ENCODE results near the gene SLC6A20. TPM values are rescaled to one million over a fixed set of nuclear protein-coding genes. Genes with fewer than 3 reads are reported as not detected.

Gene SLC6A20
- polyA plus RNA-seq, 1 donor (not counting 4 experiments of a cell fraction or from before 2014, with no cell fraction given): 0.34 TPM

- H3K4me3 ChIP-seq (ENCODE audit: control insufficient read depth in 2 of 3, extremely low read depth in 1 of 3, insufficient read depth in 2 of 3, low read depth in 1 of 3, low read length in 3 of 3): no peak overlapping the region
- H3K79me2 ChIP-seq (ENCODE audit: control insufficient read depth, insufficient read depth, low read length): no peaks in the 10 kb centered on the region
- no peaks in the 10 kb centered on the region for H4K20me1 ChIP-seq (ENCODE audit: control insufficient read depth, extremely low read depth, insufficient read depth, low read length)
- H3K27ac ChIP-seq (ENCODE audit: control insufficient read depth, insufficient read depth, low read length): no peak overlapping the region
- H3K9me3 ChIP-seq (ENCODE audit: control insufficient read depth, low read depth, low read length): no peaks in the 10 kb centered on the region
- no peaks in the 10 kb centered on the region for H3K4me1 ChIP-seq (ENCODE audit: control insufficient read depth, extremely low read depth, insufficient read depth, low read length)
- TF ChIP-seq CTCF (optimal IDR thresholded peaks at IDR 0.05 in 1 of 3, IDR thresholded peaks at IDR 0.05 in 1 of 3, conservative IDR thresholded peaks at IDR 0.05 in 1 of 3; ENCODE audit: extremely low read depth in 1 of 3, insufficient read depth in 2 of 3, low read length in 3 of 3) (no peak), EZH2 (IDR thresholded peaks at IDR 0.05; ENCODE audit: low read length) (no peak)
- DNase-seq (ENCODE audit: low read depth, low spot score) (no peak), FAIRE-seq (no peak)
- H2AFZ ChIP-seq (ENCODE audit: control insufficient read depth, low read length): no peak overlapping the region
- H3K36me3 ChIP-seq (ENCODE audit: control insufficient read depth in 2 of 2, extremely low read depth in 1 of 2, insufficient read depth in 2 of 2, low read length in 2 of 2): no peaks in the 10 kb centered on the region
- H3K27me3 ChIP-seq (ENCODE audit: control insufficient read depth, extremely low read depth, insufficient read depth, low read length): peaks cover 16% of the 10 kb centered on the region
- no peak overlapping the region for H3K4me2 ChIP-seq (ENCODE audit: control insufficient read depth, extremely low read depth, insufficient read depth, low read depth, low read length)
- dilution Hi-C loops (cut with MboI; ENCODE audit: extremely low pct_ligation_motif_present, low sequenced_read_pairs): no loop called here
- no peaks in the 10 kb centered on the region for H3K9me1 ChIP-seq (ENCODE audit: control insufficient read depth, extremely low read depth, insufficient read depth, low read length)
- no peak overlapping the region for H3K9ac ChIP-seq (ENCODE audit: control insufficient read depth, extremely low read depth, insufficient read depth, low read length)
These were observed 14.0 kb downstream of the SLC6A20 start for GRCh38 chr3:45782381-45782780.

- no peak overlapping the region for H3K9ac ChIP-seq (ENCODE audit: control insufficient read depth, extremely low read depth, insufficient read depth, low read length)
- no peak overlapping the region for H3K4me3 ChIP-seq (ENCODE audit: control insufficient read depth in 2 of 3, extremely low read depth in 1 of 3, insufficient read depth in 2 of 3, low read depth in 1 of 3, low read length in 3 of 3)
- FAIRE-seq (no peak), DNase-seq (ENCODE audit: low read depth, low spot score) (no peak)
- peaks cover 21% of the 10 kb centered on the region for H3K27me3 ChIP-seq (ENCODE audit: control insufficient read depth, extremely low read depth, insufficient read depth, low read length)
- no peak overlapping the region for H3K27ac ChIP-seq (ENCODE audit: control insufficient read depth, insufficient read depth, low read length)
- dilution Hi-C loops (cut with MboI; ENCODE audit: extremely low pct_ligation_motif_present, low sequenced_read_pairs): no loop called here
- H3K9me3 ChIP-seq (ENCODE audit: control insufficient read depth, low read depth, low read length): no peaks in the 10 kb centered on the region
- H3K9me1 ChIP-seq (ENCODE audit: control insufficient read depth, extremely low read depth, insufficient read depth, low read length): no peaks in the 10 kb centered on the region
- no peaks in the 10 kb centered on the region for H3K36me3 ChIP-seq (ENCODE audit: control insufficient read depth in 2 of 2, extremely low read depth in 1 of 2, insufficient read depth in 2 of 2, low read length in 2 of 2)
- H3K4me1 ChIP-seq (ENCODE audit: control insufficient read depth, extremely low read depth, insufficient read depth, low read length): no peaks in the 10 kb centered on the region
- no peaks in the 10 kb centered on the region for H3K79me2 ChIP-seq (ENCODE audit: control insufficient read depth, insufficient read depth, low read length)
- H2AFZ ChIP-seq (ENCODE audit: control insufficient read depth, low read length): no peak overlapping the region
- H3K4me2 ChIP-seq (ENCODE audit: control insufficient read depth, extremely low read depth, insufficient read depth, low read depth, low read length): no peak overlapping the region
- H4K20me1 ChIP-seq (ENCODE audit: control insufficient read depth, extremely low read depth, insufficient read depth, low read length): no peaks in the 10 kb centered on the region
- TF ChIP-seq EZH2 (IDR thresholded peaks at IDR 0.05; ENCODE audit: low read length) (no peak), CTCF (optimal IDR thresholded peaks at IDR 0.05 in 1 of 3, IDR thresholded peaks at IDR 0.05 in 1 of 3, conservative IDR thresholded peaks at IDR 0.05 in 1 of 3; ENCODE audit: extremely low read depth in 1 of 3, insufficient read depth in 2 of 3, low read length in 3 of 3) (no peak)
These were observed 14.5 kb downstream of the SLC6A20 start for GRCh38 chr3:45781841-45782240.

Measured in keratinocyte (primary cell).